Activated CD8-positive, alpha-beta memory T cell treated with anti-CD3 and anti-CD28 coated beads for 48 hours (primary cell): ENCODE results near the gene AGK.
A peak's percentile ranks its signal among the peaks of the same experiment; 100 is the strongest.

Experiments used
- DNase-seq, 3 experiments: peaks; one replicate each; pipeline ENCODE4 v3.0.0-alpha.2; 2020; ENCODE audit warnings: low read depth in 2 of 3, low spot score in 2 of 3

Gene AGK

GRCh38 chr7:141584935-141585334 is 33.7 kb downstream of the AGK start:
- DNase-seq: no peak

GRCh38 chr7:141585592-141586510 is 34.6 kb downstream of the AGK start:
- peak in 1 of 3 experiments; percentile 24 for DNase-seq

GRCh38 chr7:141586878-141587277 is 35.7 kb downstream of the AGK start:
- no peak for DNase-seq

- no peak for DNase-seq
Observed at GRCh38 chr7:141587304-141587703, 36.1 kb downstream of the AGK start.

GRCh38 chr7:141588912-141589311 is 37.7 kb downstream of the AGK start:
- no peak for DNase-seq

GRCh38 chr7:141590071-141590470 is 38.9 kb downstream of the AGK start:
- no peak for DNase-seq

GRCh38 chr7:141590666-141591065 is 39.5 kb downstream of the AGK start:
- DNase-seq: no peak

- DNase-seq: no peak
Observed at GRCh38 chr7:141593134-141593533, 41.9 kb downstream of the AGK start.

- no peak for DNase-seq
Observed at GRCh38 chr7:141597966-141598365, 46.8 kb downstream of the AGK start.

- no peak for DNase-seq
Observed at GRCh38 chr7:141598408-141598807, 47.2 kb downstream of the AGK start.

GRCh38 chr7:141600168-141601006 is 49.2 kb downstream of the AGK start:
- DNase-seq: no peak

GRCh38 chr7:141609576-141609975 is 58.4 kb downstream of the AGK start:
- DNase-seq: no peak

- no peak for DNase-seq
Observed at GRCh38 chr7:141610671-141611070, 59.5 kb downstream of the AGK start.

GRCh38 chr7:141612861-141613260 is 61.7 kb downstream of the AGK start:
- DNase-seq: no peak

- DNase-seq: no peak
Observed at GRCh38 chr7:141617280-141617679, 66.1 kb downstream of the AGK start.

GRCh38 chr7:141619745-141620144 is 68.5 kb downstream of the AGK start:
- DNase-seq: no peak

GRCh38 chr7:141624763-141625162 is 73.6 kb downstream of the AGK start:
- no peak for DNase-seq

- no peak for DNase-seq
Observed at GRCh38 chr7:141630621-141631020, 79.4 kb downstream of the AGK start.

GRCh38 chr7:141631525-141631924 is 80.3 kb downstream of the AGK start:
- DNase-seq: no peak

- no peak for DNase-seq
Observed at GRCh38 chr7:141634065-141634464, 82.9 kb downstream of the AGK start.

GRCh38 chr7:141636053-141636452 is 84.8 kb downstream of the AGK start:
- DNase-seq: no peak

GRCh38 chr7:141640239-141640840 is 89.1 kb downstream of the AGK start:
- DNase-seq: no peak
